Brain microvascular endothelial cell (primary cell): ENCODE results near the gene CCDC71.
A peak's percentile ranks its signal among the peaks of the same experiment; 100 is the strongest.

Experiments used
- DNase-seq: peaks from one replicate; pipeline ENCODE4 v3.0.0-alpha.2; 2020
- H3K27ac ChIP-seq: fragments of 250-450 bp; sonication (Bioruptor Pico); 2 replicates; pipeline ENCODE4 v1.5.1; 2020; ENCODE audit warnings: mild to moderate bottlenecking, moderate library complexity
- H3K27me3 ChIP-seq: fragments of 250-450 bp; sonication (Bioruptor Pico); replicated peaks from 2 replicates; pipeline ENCODE4 v1.5.1; 2020; ENCODE audit warnings: mild to moderate bottlenecking
- H3K36me3 ChIP-seq: fragments of 250-450 bp; sonication (Bioruptor Pico); replicated peaks from 2 replicates; pipeline ENCODE4 v1.5.1; 2020; ENCODE audit warnings: mild to moderate bottlenecking
- H3K4me3 ChIP-seq: 2 replicates; pipeline ENCODE4 v1.5.1; 2011; ENCODE audit warnings: low read depth, mild to moderate bottlenecking, control low read depth, low read length, moderate library complexity
- CTCF ChIP-seq: IDR thresholded peaks from 2 replicates; pipeline ENCODE4 v1.5.1; 2011; ENCODE audit warnings: low read depth, mild to moderate bottlenecking, moderate library complexity, low read length, control low read depth, inconsistent platforms; ENCODE audit errors: missing control alignments
- in situ Hi-C: cut with HindIII; loops from 2 replicates; pipeline ENCODE4 v1.10.0; 2017; ENCODE audit warnings: low sequenced_read_pairs, low pct_ligation_motif_present

CCDC71 gene

GRCh38 chr3:49165771-49166751 is at the start of gene CCDC71:
TSS of gene CCDC71 (minus strand) at chr3:49166331. CDS start at chr3:49164208, 2,123 bp downstream.
- peak within 1 kb of the TSS; percentile 91 for H3K4me3 ChIP-seq
- peaks cover 18% of the 10 kb centered on the region for H3K36me3 ChIP-seq
- no peak for TF ChIP-seq CTCF
- in situ Hi-C loops: no loop called here
- no peaks in the 10 kb centered on the region for H3K27me3 ChIP-seq
- H3K27ac ChIP-seq: peak within 1 kb of the TSS; percentile 57
- peak; percentile 36 for DNase-seq

- TF ChIP-seq CTCF: no peak
Observed at GRCh38 chr3:49213998-49214397, 47.9 kb upstream of the CCDC71 start.

GRCh38 chr3:49213541-49213943 is 47.4 kb upstream of the CCDC71 start:
- Histone ChIP-seq H3K4me3 (no peak overlapping the region), H3K27ac (no peak overlapping the region), H3K27me3 (no peaks in the 10 kb centered on the region), H3K36me3 (peaks cover 2% of the 10 kb centered on the region)
- no peak for DNase-seq
- in situ Hi-C loops: no loop called here
- no peak for TF ChIP-seq CTCF

More at GRCh38 chr3:49213998-49214397, 47.9 kb upstream of the CCDC71 start:
- Histone ChIP-seq H3K36me3 (peaks cover 2% of the 10 kb centered on the region), H3K4me3 (no peak overlapping the region), H3K27ac (no peak overlapping the region), H3K27me3 (no peaks in the 10 kb centered on the region)
- in situ Hi-C loops: no loop called here
- DNase-seq: no peak

- Histone ChIP-seq H3K36me3 (no peaks in the 10 kb centered on the region), H3K27ac (peak overlapping the region; percentile 42), H3K27me3 (no peaks in the 10 kb centered on the region), H3K4me3 (peak overlapping the region; percentile 58)
- no peak for DNase-seq
- in situ Hi-C loops: no loop called here
- no peak for TF ChIP-seq CTCF
Observed at GRCh38 chr3:49199900-49200281, 33.8 kb upstream of the CCDC71 start.

GRCh38 chr3:49199239-49199899 is 33.2 kb upstream of the CCDC71 start:
- DNase-seq: peak; percentile 95
- Histone ChIP-seq H3K4me3 (peak overlapping the region; percentile 58), H3K36me3 (no peaks in the 10 kb centered on the region), H3K27me3 (no peaks in the 10 kb centered on the region), H3K27ac (peak overlapping the region; percentile 42)
- in situ Hi-C loops: no loop called here
- TF ChIP-seq CTCF: no peak
